DND-41 (cell line): ENCODE measurements around the gene KCTD19.

Experiments used
- ATAC-seq: fragments of 200-7000 bp; cut with Tn5 transposase; 3 replicates; pipeline ENCODE4 v1.9.1; 2021; ENCODE audit warnings: low read depth; ENCODE audit not compliant: insufficient read depth
- DNase-seq: peaks from one replicate; pipeline ENCODE4 v3.0.0-alpha.2; 2020
- H2AFZ ChIP-seq: 2 replicates; pipeline ENCODE4 v1.6.0; 2012; ENCODE audit warnings: low read depth, low read length
- H3K27ac ChIP-seq: 2 replicates; pipeline ENCODE4 v1.5.1; 2012; ENCODE audit warnings: low read length, inconsistent platforms
- H3K27me3 ChIP-seq: fragments of 200-600 bp; sonication (generic); 2 replicates; pipeline ENCODE4 v1.6.0; 2012; ENCODE audit warnings: low read length, mild to moderate bottlenecking, inconsistent platforms; ENCODE audit not compliant: insufficient read depth, poor library complexity
- H3K36me3 ChIP-seq: 2 replicates; pipeline ENCODE4 v1.5.1; 2012; ENCODE audit warnings: low read length, inconsistent platforms; ENCODE audit not compliant: insufficient read depth
- H3K4me1 ChIP-seq: 2 replicates; pipeline ENCODE4 v1.5.1; 2012; ENCODE audit warnings: mild to moderate bottlenecking, low read length; ENCODE audit not compliant: insufficient read depth
- H3K4me2 ChIP-seq: 2 replicates; pipeline ENCODE4 v1.6.0; 2012; ENCODE audit warnings: mild to moderate bottlenecking, moderate library complexity, low read length, inconsistent platforms; ENCODE audit not compliant: insufficient read depth
- H3K4me3 ChIP-seq, 2 experiments: fragments of 200-600 bp in 1 of 2; shearing (Covaris generic) in 1 of 2; 2 replicates each; pipeline ENCODE4 v1.5.1; 2012 to 2016; ENCODE audit warnings: inconsistent platforms in 2 of 2, low read length in 2 of 2, mild to moderate bottlenecking in 2 of 2, low read depth in 1 of 2, moderate library complexity in 1 of 2
- H3K79me2 ChIP-seq: 2 replicates; pipeline ENCODE4 v1.6.0; 2012; ENCODE audit warnings: low read length, inconsistent platforms; ENCODE audit not compliant: insufficient read depth
- H3K9ac ChIP-seq: 2 replicates; pipeline ENCODE4 v1.6.0; 2012; ENCODE audit warnings: low read depth, mild to moderate bottlenecking, inconsistent platforms, low read length, moderate library complexity
- H3K9me3 ChIP-seq: 2 replicates; pipeline ENCODE4 v1.5.1; 2012; ENCODE audit warnings: low read length, moderate library complexity, mild to moderate bottlenecking, inconsistent platforms; ENCODE audit not compliant: insufficient read depth, severe bottlenecking
- H4K20me1 ChIP-seq: 2 replicates; pipeline ENCODE4 v1.6.0; 2012; ENCODE audit warnings: low read length; ENCODE audit not compliant: insufficient read depth
- EZH2 ChIP-seq: IDR thresholded peaks from 3 replicates; pipeline ENCODE4 v1.6.1; 2012; ENCODE audit warnings: borderline replicate concordance, low read depth, mild to moderate bottlenecking, moderate library complexity, low read length, inconsistent platforms; ENCODE audit not compliant: severe bottlenecking
- TF ChIP-seq, protein P1 (sequence below): IDR thresholded peaks from 2 replicates; pipeline ENCODE4 v1.5.1; 2012; ENCODE audit warnings: borderline replicate concordance, low read length, moderate library complexity, mild to moderate bottlenecking; ENCODE audit not compliant: poor library complexity, severe bottlenecking; ENCODE audit errors: extremely low read depth

Gene KCTD19

DNA sequence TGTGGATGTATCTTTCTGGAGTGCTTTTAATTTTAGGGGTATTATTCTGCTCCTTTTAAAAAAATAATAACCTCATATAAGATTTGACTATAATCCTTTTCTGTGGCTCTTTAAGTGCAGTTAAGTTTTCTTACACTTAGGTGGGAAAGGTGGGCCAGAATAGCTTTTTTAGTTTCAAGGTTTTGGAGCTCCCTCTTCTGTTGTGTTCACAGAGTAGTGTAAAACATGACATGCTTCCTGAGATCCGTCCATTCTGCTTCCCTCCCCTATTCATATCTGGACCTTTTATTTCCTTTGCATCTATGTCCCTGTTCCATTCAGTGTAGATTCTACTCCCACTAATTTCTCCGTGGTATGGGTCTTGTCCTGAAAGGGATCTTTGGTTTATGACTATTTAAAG lies 12.9 kb upstream of the KCTD19 start:
- Histone ChIP-seq H3K4me1 (no peaks in the 10 kb centered on the region), H3K27ac (no peak overlapping the region), H3K79me2 (no peaks in the 10 kb centered on the region), H3K9ac (no peak overlapping the region), H2AFZ (no peak overlapping the region), H4K20me1 (no peaks in the 10 kb centered on the region), H3K4me2 (no peak overlapping the region), H3K4me3 (no peak overlapping the region), H3K27me3 (no peaks in the 10 kb centered on the region), H3K9me3 (peaks cover 2% of the 10 kb centered on the region), H3K36me3 (no peaks in the 10 kb centered on the region)
- TF ChIP-seq, protein P1, sequence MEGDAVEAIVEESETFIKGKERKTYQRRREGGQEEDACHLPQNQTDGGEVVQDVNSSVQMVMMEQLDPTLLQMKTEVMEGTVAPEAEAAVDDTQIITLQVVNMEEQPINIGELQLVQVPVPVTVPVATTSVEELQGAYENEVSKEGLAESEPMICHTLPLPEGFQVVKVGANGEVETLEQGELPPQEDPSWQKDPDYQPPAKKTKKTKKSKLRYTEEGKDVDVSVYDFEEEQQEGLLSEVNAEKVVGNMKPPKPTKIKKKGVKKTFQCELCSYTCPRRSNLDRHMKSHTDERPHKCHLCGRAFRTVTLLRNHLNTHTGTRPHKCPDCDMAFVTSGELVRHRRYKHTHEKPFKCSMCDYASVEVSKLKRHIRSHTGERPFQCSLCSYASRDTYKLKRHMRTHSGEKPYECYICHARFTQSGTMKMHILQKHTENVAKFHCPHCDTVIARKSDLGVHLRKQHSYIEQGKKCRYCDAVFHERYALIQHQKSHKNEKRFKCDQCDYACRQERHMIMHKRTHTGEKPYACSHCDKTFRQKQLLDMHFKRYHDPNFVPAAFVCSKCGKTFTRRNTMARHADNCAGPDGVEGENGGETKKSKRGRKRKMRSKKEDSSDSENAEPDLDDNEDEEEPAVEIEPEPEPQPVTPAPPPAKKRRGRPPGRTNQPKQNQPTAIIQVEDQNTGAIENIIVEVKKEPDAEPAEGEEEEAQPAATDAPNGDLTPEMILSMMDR, result peak; percentile 31
- no peak for TF ChIP-seq EZH2
- ATAC-seq, result no peak
- DNase-seq, result no peak

DNA sequence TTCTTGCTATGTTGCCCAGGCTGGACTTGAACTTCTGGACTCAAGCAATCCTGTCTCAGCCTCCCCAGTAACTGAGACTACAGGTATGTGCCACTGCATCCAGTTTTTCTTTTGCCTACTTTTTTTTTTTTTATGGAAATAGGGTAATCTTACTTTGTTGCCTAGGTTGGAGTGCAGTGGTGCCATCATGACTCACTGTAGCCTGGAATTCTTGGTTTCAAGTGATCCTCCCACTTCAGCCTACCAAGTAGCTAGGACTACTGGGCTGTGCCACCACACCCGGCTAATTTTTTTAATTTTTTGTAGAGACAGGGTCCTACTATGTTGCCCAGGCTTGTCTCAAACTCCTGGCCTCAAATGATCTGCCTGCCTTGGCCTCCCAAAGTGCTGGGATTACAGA lies 10.1 kb upstream of the KCTD19 start:
- Histone ChIP-seq H2AFZ (no peak overlapping the region), H3K27me3 (no peaks in the 10 kb centered on the region), H3K4me3 (no peak overlapping the region), H3K4me2 (no peak overlapping the region), H3K9me3 (peaks cover 2% of the 10 kb centered on the region), H3K4me1 (no peaks in the 10 kb centered on the region), H3K36me3 (no peaks in the 10 kb centered on the region), H3K79me2 (no peaks in the 10 kb centered on the region), H3K27ac (no peak overlapping the region), H4K20me1 (no peaks in the 10 kb centered on the region), H3K9ac (no peak overlapping the region)
- ATAC-seq, result no peak
- DNase-seq, result no peak
- TF ChIP-seq, protein P1, result no peak
- TF ChIP-seq EZH2, result no peak

DNA sequence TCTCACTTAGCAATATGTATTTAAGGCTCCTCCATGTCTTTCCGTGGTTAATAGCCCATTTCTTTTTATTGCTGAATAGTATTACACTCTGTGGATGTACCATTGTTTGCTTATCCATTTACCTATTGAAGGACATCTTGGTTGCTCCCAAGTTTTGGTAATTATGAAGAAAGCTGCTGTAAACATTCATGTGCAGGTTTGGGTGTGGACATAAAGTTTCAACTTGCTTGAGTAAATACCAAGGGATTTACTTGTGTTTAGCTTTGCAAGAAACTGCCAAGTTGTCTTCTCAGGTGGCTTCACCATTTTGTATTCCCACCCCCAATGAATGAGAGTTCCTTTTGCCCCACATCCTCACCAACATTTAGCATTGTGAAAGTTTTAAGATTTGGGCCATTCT lies 9.6 kb upstream of the KCTD19 start:
- TF ChIP-seq EZH2, result no peak
- TF ChIP-seq, protein P1, result no peak
- H3K36me3 ChIP-seq, result no peaks in the 10 kb centered on the region
- peaks cover 2% of the 10 kb centered on the region for H3K9me3 ChIP-seq
- H3K4me2 ChIP-seq, result no peak overlapping the region
- ATAC-seq (no peak), DNase-seq (no peak)
- H3K79me2 ChIP-seq, result no peaks in the 10 kb centered on the region
- H3K4me1 ChIP-seq, result no peaks in the 10 kb centered on the region
- H3K27me3 ChIP-seq, result no peaks in the 10 kb centered on the region
- no peaks in the 10 kb centered on the region for H4K20me1 ChIP-seq
- H3K4me3 ChIP-seq, result no peak overlapping the region
- H3K9ac ChIP-seq, result no peak overlapping the region
- H2AFZ ChIP-seq, result no peak overlapping the region
- H3K27ac ChIP-seq, result no peak overlapping the region

DNA sequence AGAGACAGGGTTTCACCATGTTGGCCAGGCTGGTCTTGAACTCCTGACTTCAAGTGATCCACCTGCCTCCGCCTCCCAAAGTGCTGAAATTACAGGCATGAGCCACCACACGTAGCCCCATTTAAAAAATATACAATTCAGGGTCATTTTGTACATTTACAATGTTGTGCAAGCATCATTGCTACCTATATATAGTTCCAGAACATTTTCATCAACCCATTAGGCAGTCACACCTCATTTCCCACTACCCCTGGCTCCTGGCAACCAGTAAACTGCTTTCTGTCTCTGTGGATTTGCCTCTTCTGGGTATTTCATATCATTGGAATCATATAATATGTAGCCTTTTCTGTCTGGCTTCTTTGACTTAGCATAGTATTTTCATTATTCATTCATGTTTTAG lies 6.8 kb upstream of the KCTD19 start:
- Histone ChIP-seq H2AFZ (no peak overlapping the region), H3K9me3 (peaks cover 2% of the 10 kb centered on the region), H4K20me1 (no peaks in the 10 kb centered on the region), H3K27ac (no peak overlapping the region), H3K36me3 (no peaks in the 10 kb centered on the region), H3K4me2 (no peak overlapping the region), H3K4me3 (no peak overlapping the region), H3K79me2 (no peaks in the 10 kb centered on the region), H3K27me3 (no peaks in the 10 kb centered on the region), H3K4me1 (no peaks in the 10 kb centered on the region), H3K9ac (no peak overlapping the region)
- ATAC-seq (no peak), DNase-seq (no peak)
- TF ChIP-seq, protein P1, result no peak
- TF ChIP-seq EZH2, result no peak
